Glomerular endothelial cell (primary cell): ENCODE data around the gene UBAP1. TPM values are rescaled to one million over a fixed set of nuclear protein-coding genes. Genes with fewer than 3 reads are reported as not detected.
A peak's percentile ranks its signal among the peaks of the same experiment; 100 is the strongest.
"Not testable (repeated sequence)": the region's sequence is repeated elsewhere in the genome, so short reads cannot be mapped to it uniquely, and the experiment has no call there.

Experiments used
- DNase-seq: peaks from one replicate; pipeline ENCODE4 v3.0.0-alpha.2; 2011; ENCODE audit warnings: low read depth, low spot score; ENCODE audit errors: extremely low read depth
- total RNA-seq: library from RNA; depleted of rRNA; stranded (reverse); fragments of >200 nt; gene quantifications from 2 replicates; pipeline ENCODE4 v1.2.3, GENCODE V29; 2015

UBAP1 gene
- total RNA-seq, 1 donor from 2014 or later, result 34.5 TPM

- DNase-seq, result no peak
These were observed 76.4 kb downstream of the UBAP1 start for GRCh38 chr9:34254966-34255825.

GRCh38 chr9:34256104-34256503 is 77.3 kb downstream of the UBAP1 start:
- DNase-seq, result no peak

GRCh38 chr9:34256987-34257585 is 78.2 kb downstream of the UBAP1 start:
- no peak for DNase-seq

- no peak for DNase-seq
These were observed 80.5 kb downstream of the UBAP1 start for GRCh38 chr9:34259315-34259714.

GRCh38 chr9:34262971-34263370 is 84.1 kb downstream of the UBAP1 start:
- no peak for DNase-seq

GRCh38 chr9:34267660-34268059 is 88.8 kb downstream of the UBAP1 start:
- DNase-seq, result no peak

- DNase-seq, result no peak
These were observed 92.6 kb downstream of the UBAP1 start for GRCh38 chr9:34271265-34272006.

GRCh38 chr9:34272101-34272541 is 93.3 kb downstream of the UBAP1 start:
- no peak for DNase-seq

GRCh38 chr9:34273588-34273987 is 94.7 kb downstream of the UBAP1 start:
- DNase-seq, result not testable (repeated sequence)

- DNase-seq, result no peak
These were observed 97.0 kb downstream of the UBAP1 start for GRCh38 chr9:34275811-34276210.

- DNase-seq, result no peak
These were observed 97.9 kb downstream of the UBAP1 start for GRCh38 chr9:34276772-34277171.

- peak; percentile 31 for DNase-seq
These were observed 100.6 kb downstream of the UBAP1 start for GRCh38 chr9:34279411-34279810.

GRCh38 chr9:34282096-34282495 is 103.3 kb downstream of the UBAP1 start:
- DNase-seq, result no peak

- DNase-seq, result no peak
These were observed 110.3 kb downstream of the UBAP1 start for GRCh38 chr9:34289159-34289558.

- DNase-seq, result no peak
These were observed 112.2 kb downstream of the UBAP1 start for GRCh38 chr9:34291023-34291422.

GRCh38 chr9:34291423-34291822 is 112.6 kb downstream of the UBAP1 start:
- no peak for DNase-seq

- DNase-seq, result no peak
These were observed 113.7 kb downstream of the UBAP1 start for GRCh38 chr9:34292552-34292951.

- DNase-seq, result not testable (repeated sequence)
These were observed 122.2 kb downstream of the UBAP1 start for GRCh38 chr9:34301064-34301463.
